NCI-H82 treated with DMSO at 0.1 percent for 48 hours (cell line): ENCODE data around the gene SERPINB10.

ENCODE experiments used
- DNase-seq: peaks from one replicate; lab custom pipeline; 2025; ENCODE audit not compliant: unreplicated experiment; lab: John Stamatoyannopoulos, UW

The SERPINB10 gene

DNA sequence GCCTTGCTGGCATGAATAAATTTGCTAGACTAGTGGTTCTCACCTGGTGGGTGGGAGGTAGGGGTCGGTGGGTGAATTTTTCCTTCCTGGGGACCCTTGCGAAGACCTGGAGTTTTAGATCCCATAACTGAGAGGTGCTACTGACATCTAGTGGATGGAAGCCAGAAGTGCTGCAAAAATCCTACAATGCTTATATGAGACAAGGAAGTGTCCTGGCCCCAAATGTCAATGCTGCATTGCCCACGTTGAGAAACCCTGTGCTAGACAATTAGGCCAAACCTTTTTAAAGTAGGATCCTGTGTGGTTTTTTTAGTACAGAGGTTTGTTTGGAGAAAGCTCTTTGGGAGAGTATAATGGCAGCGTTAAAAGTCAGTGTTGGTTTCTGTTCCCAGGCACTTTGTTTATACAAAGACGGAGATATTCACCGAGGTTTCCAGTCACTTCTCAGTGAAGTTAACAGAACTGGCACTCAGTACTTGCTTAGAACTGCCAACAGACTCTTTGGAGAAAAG, 71.7 kb downstream of the SERPINB10 start:
- DNase-seq = peak; percentile 47

- DNase-seq = no peak
Observed at GRCh38 chr18:63980027-63980426, 72.3 kb downstream of the SERPINB10 start.

DNA sequence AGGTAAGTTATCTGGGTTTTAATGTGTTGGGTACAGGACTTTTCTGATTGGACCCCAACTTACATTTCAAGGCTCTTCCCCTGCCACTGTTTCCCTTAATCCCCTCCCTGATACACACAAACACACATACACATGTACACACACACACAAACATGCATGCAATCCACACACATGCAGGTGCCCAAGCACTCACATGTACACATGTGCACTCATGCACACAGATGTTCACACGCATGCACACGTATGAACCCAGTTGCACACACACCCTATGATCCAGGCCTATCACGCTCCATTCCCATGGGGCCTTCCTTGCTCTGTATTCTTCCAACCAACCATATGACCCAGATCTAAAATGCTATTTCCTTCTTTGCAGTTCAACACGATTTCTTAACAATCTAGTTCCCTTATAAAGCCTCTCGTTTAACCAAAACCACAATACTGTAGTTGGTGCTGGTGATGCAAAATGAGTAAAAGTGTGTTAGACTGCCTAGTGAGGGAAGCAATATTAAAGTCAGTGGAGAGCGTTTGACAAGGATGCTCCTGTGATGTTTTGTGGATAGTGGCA, 73.2 kb downstream of the SERPINB10 start:
- no peak for DNase-seq

GRCh38 chr18:63981719-63982118, 74.0 kb downstream of the SERPINB10 start:
- no peak for DNase-seq

DNA sequence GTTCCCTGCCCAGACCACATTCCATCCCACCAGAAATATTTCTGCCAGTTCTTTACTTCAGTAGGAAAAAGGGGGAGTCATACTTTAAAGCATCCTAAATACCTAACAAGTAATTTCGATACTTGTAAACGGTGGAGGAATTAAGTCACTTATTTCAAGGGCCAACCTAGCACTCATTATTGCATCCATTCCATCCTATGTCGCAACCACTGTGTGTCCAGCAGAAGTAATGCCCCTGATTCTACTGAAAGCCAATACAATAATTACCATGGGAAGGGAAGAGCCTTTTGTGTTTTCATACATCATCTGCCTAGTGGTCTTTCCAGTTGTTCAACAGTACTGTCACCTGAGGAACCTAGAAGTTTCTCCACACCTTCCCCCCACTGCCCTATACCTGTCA, 74.6 kb downstream of the SERPINB10 start:
- no peak for DNase-seq
